ENCODE data around the gene COL11A2. TPM values are rescaled to one million over a fixed set of nuclear protein-coding genes. Genes with fewer than 3 reads are reported as not detected.

The COL11A2 gene
- total RNA-seq, 3 donors from 2014 or later: 0.32 to 1.0 (median 0.98) TPM

DNA sequence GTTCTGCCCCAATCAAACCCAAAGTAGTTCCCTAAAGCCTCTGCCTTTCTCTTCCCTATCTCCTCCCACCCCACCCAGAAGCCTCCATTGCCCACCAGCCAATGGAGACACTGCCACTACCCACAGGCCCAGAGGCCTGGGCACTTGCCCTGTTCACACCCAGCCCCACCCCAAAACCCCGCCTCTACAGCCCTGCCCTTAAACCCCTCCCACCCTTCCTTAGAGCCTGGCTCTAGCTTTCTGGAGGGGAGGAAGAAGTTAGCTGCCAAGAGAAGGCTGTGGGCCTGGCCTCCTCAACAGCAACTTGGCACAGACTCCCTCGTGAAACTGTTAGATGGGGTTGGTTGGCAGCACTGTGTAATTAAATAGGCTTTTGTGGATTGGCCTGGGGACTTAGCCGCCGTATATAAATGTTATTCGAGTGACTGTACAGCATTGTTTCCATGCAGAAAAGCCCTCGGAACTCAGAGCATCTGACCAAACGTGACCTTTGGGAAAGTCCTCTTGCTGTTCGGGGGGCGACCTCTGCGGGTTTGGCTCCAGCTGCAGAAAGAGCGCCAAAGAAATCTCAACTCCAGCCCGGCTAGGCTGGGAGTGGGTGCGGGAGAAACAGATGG lies 31.4 kb downstream of the COL11A2 start:
- Histone ChIP-seq H3K27ac (peak overlapping the region; percentile 73 to 80), H3K36me3 (no peaks in the 10 kb centered on the region), H3K9me3 (no peaks in the 10 kb centered on the region), H3K4me3 (peak overlapping the region in 2 of 3 donors; percentile 58 to 65), H3K4me1 (peaks cover 4 to 7% of the 10 kb centered on the region in 2 donors), H3K27me3 (no peaks in the 10 kb centered on the region)
- peak in 1 of 2 donors; percentile 65 for DNase-seq (ENCODE audit: low spot score in 2 of 2)
- intact Hi-C loops (cut with DNase I; ENCODE audit: low total_unique reads): no loop called here
- no peak for TF ChIP-seq POLR2AphosphoS5 (IDR thresholded peaks at IDR 0.05)
- TF ChIP-seq, protein P1, sequence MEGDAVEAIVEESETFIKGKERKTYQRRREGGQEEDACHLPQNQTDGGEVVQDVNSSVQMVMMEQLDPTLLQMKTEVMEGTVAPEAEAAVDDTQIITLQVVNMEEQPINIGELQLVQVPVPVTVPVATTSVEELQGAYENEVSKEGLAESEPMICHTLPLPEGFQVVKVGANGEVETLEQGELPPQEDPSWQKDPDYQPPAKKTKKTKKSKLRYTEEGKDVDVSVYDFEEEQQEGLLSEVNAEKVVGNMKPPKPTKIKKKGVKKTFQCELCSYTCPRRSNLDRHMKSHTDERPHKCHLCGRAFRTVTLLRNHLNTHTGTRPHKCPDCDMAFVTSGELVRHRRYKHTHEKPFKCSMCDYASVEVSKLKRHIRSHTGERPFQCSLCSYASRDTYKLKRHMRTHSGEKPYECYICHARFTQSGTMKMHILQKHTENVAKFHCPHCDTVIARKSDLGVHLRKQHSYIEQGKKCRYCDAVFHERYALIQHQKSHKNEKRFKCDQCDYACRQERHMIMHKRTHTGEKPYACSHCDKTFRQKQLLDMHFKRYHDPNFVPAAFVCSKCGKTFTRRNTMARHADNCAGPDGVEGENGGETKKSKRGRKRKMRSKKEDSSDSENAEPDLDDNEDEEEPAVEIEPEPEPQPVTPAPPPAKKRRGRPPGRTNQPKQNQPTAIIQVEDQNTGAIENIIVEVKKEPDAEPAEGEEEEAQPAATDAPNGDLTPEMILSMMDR (IDR thresholded peaks at IDR 0.05): no peak
- no peak for TF ChIP-seq POLR2A (IDR thresholded peaks at IDR 0.05)

DNA sequence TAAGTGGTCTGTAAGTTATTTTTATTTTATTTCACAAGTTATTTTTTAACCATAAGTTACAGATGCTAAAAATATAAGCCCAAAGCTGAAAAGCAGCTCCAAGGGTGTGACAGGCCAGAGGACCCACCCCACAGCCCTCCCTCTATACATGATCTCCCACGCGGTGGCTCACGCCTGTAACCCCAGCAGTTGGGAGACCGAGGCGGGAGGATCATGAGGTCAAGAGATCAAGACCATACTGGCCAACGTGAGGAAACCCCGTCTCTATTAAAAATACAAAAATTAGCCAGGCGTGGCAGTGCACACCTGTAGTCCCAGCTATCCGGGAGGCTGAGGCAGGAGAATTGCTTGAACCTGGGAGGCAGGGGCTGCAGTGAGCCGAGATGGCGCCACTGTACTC lies 32.2 kb downstream of the COL11A2 start:
- TF ChIP-seq POLR2A (IDR thresholded peaks at IDR 0.05): no peak
- TF ChIP-seq, protein P1 (IDR thresholded peaks at IDR 0.05): no peak
- no peak for TF ChIP-seq POLR2AphosphoS5 (IDR thresholded peaks at IDR 0.05)
- Histone ChIP-seq H3K4me3 (no peak overlapping the region), H3K4me1 (peaks cover 4 to 7% of the 10 kb centered on the region in 2 donors), H3K36me3 (no peaks in the 10 kb centered on the region), H3K9me3 (no peaks in the 10 kb centered on the region), H3K27ac (no peak overlapping the region), H3K27me3 (no peaks in the 10 kb centered on the region)
- DNase-seq (ENCODE audit: low spot score in 2 of 2): no peak
- intact Hi-C loops (cut with DNase I; ENCODE audit: low total_unique reads): no loop called here

DNA sequence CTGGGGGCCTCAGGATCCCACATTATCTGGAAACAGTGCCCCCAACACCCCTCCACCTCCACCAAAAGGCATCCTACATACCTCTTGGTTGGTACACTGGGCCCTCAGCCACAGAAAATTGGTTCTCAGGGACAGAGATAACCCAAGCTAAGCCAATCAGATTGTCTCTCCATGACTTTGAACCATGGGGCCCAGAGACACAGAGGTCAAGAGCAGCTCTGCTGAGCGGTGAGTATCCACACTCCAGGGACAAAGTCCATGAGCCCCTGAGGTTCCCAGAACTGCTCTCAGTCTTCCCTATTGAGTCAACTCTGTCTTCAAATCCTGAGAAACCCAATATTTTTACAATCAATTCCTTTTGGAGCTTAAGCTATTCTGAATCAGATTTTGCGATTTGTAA lies 35.3 kb downstream of the COL11A2 start:
- no peak for DNase-seq (ENCODE audit: low spot score in 2 of 2)
- intact Hi-C loops (cut with DNase I; ENCODE audit: low total_unique reads): no loop called here
- TF ChIP-seq POLR2A (IDR thresholded peaks at IDR 0.05) (no peak), POLR2AphosphoS5 (IDR thresholded peaks at IDR 0.05) (no peak)
- TF ChIP-seq, protein P1 (IDR thresholded peaks at IDR 0.05): no peak

DNA sequence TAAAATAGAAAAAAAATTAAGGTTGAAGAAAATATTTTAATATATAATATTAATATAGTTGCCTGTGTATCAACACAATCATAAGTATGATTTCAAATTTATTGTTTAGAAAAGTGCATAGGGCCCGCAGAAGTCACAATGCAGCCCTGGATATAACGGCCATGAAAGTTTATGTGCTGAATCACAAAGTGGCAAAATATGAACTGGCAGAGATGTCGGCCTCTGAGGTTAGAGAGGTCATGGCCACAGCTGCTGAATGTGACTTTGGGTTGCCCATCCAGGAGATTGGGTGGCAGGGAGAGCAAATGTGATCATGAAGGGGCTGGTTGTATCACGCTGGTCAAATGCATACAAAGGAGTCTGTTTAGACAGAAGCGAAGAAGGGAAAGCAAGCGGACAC lies 35.7 kb downstream of the COL11A2 start:
- no peak overlapping the region for H3K4me3 ChIP-seq
- intact Hi-C loops (cut with DNase I; ENCODE audit: low total_unique reads): no loop called here
- no peaks in the 10 kb centered on the region for H3K27me3 ChIP-seq
- H3K9me3 ChIP-seq: peaks cover 6 to 8% of the 10 kb centered on the region in 2 donors
- DNase-seq (ENCODE audit: low spot score in 2 of 2): no peak
- TF ChIP-seq POLR2A (IDR thresholded peaks at IDR 0.05) (no peak), POLR2AphosphoS5 (IDR thresholded peaks at IDR 0.05) (no peak)
- TF ChIP-seq, protein P1 (IDR thresholded peaks at IDR 0.05): no peak
- H3K27ac ChIP-seq: no peak overlapping the region
- no peaks in the 10 kb centered on the region for H3K36me3 ChIP-seq
- peaks cover under 1 to 4% of the 10 kb centered on the region in 2 donors for H3K4me1 ChIP-seq

More for the DNA sequence above, 35.3 kb downstream of the COL11A2 start:
- H3K4me3 ChIP-seq: no peak overlapping the region
- peaks cover 4% of the 10 kb centered on the region in 2 donors for H3K4me1 ChIP-seq
- no peak overlapping the region for H3K27ac ChIP-seq
- no peaks in the 10 kb centered on the region for H3K36me3 ChIP-seq
- peaks cover 4 to 5% of the 10 kb centered on the region in 2 donors for H3K9me3 ChIP-seq
- no peaks in the 10 kb centered on the region for H3K27me3 ChIP-seq

DNA sequence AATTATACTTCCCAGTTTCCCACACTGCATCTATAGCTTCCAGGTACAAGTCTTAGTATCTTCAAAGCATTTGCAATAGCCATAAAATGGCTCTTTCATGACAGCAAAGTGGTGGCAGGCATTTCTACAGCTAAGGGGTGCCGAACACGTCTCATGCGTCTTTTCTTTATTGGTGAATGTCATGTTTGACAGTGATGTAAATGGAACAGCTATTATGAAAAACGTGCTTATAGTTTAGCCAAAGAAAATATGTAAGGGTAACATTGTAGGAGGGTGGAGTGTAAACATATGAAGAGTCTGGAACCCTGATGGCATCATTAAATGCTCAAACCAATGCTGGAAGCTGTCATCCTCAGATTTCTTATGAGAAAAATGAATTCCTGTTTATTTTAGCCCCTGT lies 37.9 kb downstream of the COL11A2 start:
- H3K27ac ChIP-seq: no peak overlapping the region
- intact Hi-C loops (cut with DNase I; ENCODE audit: low total_unique reads): no loop called here
- no peaks in the 10 kb centered on the region for H3K36me3 ChIP-seq
- no peaks in the 10 kb centered on the region for H3K4me1 ChIP-seq
- peaks cover 6 to 9% of the 10 kb centered on the region in 2 donors for H3K9me3 ChIP-seq
- TF ChIP-seq, protein P1 (IDR thresholded peaks at IDR 0.05): no peak
- TF ChIP-seq POLR2A (IDR thresholded peaks at IDR 0.05) (no peak), POLR2AphosphoS5 (IDR thresholded peaks at IDR 0.05) (no peak)
- no peak overlapping the region for H3K4me3 ChIP-seq
- no peaks in the 10 kb centered on the region for H3K27me3 ChIP-seq
- DNase-seq (ENCODE audit: low spot score in 2 of 2): no peak
